A549 (cell line): ENCODE data around the gene NR2C2.

ENCODE experiments used
- CTCF ChIP-seq: fragments of >200 bp; sonication (Bioruptor Twin); formaldehyde crosslinking; IDR thresholded peaks from 3 replicates; pipeline ENCODE4 v1.5.1; 2016
- FOXS1 ChIP-seq: fragments of 250-450 bp; sonication (Bioruptor Pico); IDR thresholded peaks from 2 replicates; pipeline ENCODE4 v1.5.0; 2020; ENCODE audit warnings: mild to moderate bottlenecking, moderate library complexity
- SMC3 ChIP-seq: fragments of >200 bp; sonication (Bioruptor Twin); formaldehyde crosslinking; IDR thresholded peaks from 3 replicates; pipeline ENCODE4 v1.6.1; 2018; ENCODE audit warnings: inconsistent platforms

- TF ChIP-seq SMC3: no peak
- TF ChIP-seq CTCF: no peak
- TF ChIP-seq FOXS1 (CRISPR knock-in tag): no peak
Measured at GRCh38 chr3:15029625-15030024, 82.2 kb downstream of the NR2C2 start.
